Tibial nerve (tissue), 4 donors: ENCODE data around the gene CNGB1.

Experiments
- EP300 ChIP-seq, 2 donors: sonication (generic); formaldehyde crosslinking; IDR thresholded peaks; one replicate each; pipeline ENCODE4 v1.6.1; 2017; ENCODE audit warnings: antibody characterized with exemption in 2 of 2, mild to moderate bottlenecking in 1 of 2
- POLR2A ChIP-seq, 2 donors: fragments of 450-650 bp; IDR thresholded peaks; one replicate each; pipeline ENCODE4 v1.6.1; 2017; ENCODE audit warnings: antibody characterized with exemption in 2 of 2, mild to moderate bottlenecking in 2 of 2, moderate library complexity in 2 of 2
- TF ChIP-seq, protein P1 (sequence below), 5 experiments: fragments of 200-600 bp in 3 of 5; fragments of 450-650 bp in 2 of 5; sonication (generic) in 3 of 5; IDR thresholded peaks; one replicate each; pipeline ENCODE4 v1.5.1; 2016 to 2019; ENCODE audit warnings: antibody characterized with exemption in 5 of 5, mild to moderate bottlenecking in 3 of 5, moderate library complexity in 2 of 5

DNA sequence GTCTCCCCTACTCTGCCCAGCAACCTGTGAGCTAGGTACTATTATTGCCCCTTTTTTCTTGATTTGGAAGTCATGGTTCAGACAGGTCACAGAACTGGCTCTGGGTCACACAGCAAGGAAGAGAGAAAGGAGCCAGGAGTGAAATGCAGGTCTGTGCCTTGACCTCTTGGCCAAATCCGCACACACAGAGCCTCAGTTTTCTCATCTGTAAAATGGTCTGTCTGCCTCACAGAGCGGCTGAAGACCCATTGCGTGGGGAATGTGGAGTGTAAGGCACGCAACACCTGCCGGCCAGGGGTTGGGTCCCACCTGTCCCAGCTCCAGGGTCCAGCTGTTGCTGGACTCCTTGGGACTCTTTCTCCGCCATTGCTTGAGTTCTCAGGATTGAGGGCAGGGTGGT is 32.4 kb downstream of the CNGB1 start:
- TF ChIP-seq, protein P1, sequence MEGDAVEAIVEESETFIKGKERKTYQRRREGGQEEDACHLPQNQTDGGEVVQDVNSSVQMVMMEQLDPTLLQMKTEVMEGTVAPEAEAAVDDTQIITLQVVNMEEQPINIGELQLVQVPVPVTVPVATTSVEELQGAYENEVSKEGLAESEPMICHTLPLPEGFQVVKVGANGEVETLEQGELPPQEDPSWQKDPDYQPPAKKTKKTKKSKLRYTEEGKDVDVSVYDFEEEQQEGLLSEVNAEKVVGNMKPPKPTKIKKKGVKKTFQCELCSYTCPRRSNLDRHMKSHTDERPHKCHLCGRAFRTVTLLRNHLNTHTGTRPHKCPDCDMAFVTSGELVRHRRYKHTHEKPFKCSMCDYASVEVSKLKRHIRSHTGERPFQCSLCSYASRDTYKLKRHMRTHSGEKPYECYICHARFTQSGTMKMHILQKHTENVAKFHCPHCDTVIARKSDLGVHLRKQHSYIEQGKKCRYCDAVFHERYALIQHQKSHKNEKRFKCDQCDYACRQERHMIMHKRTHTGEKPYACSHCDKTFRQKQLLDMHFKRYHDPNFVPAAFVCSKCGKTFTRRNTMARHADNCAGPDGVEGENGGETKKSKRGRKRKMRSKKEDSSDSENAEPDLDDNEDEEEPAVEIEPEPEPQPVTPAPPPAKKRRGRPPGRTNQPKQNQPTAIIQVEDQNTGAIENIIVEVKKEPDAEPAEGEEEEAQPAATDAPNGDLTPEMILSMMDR (IDR thresholded peaks at IDR 0.05) = no peak
- TF ChIP-seq POLR2A (IDR thresholded peaks at IDR 0.05) (no peak), EP300 (IDR thresholded peaks at IDR 0.05) (no peak)
